ENCODE measurements around the gene EXOSC1. TPM values are rescaled to one million over a fixed set of nuclear protein-coding genes. Genes with fewer than 3 reads are reported as not detected.
A peak's percentile ranks its signal among the peaks of the same experiment; 100 is the strongest.

The EXOSC1 gene
- total RNA-seq, 1 experiment from 2014 or later = 34.7 TPM

DNA sequence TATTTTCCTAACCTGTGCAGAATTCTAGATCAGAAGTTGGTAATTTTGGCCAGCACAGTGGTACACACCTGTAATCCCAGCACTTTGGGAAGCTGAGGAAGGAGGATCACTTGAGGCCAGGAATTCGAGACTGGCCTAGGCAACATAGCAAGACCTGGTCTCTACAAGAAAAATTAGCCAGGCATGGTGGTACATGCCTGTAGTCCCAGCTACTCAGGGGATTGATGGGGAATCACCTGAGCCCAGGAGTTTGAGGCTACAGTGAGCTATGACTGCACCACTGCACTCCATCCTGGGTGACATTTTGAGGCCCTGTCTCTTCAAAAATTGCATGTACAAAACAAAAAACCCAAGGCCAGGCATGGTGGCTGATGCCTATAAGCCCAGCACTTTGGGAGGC is 11.2 kb downstream of the EXOSC1 start:
- Histone ChIP-seq H3F3A (ENCODE audit: low read length, unreplicated experiment) (no peaks in the 10 kb centered on the region), H3K27me3 (ENCODE audit: low read length) (no peaks in the 10 kb centered on the region), H3K4me3 (ENCODE audit: low read length) (no peak overlapping the region), H3K9me3 (ENCODE audit: low read length) (no peaks in the 10 kb centered on the region), H2AFZ (ENCODE audit: low read length) (no peak overlapping the region), H3K36me3 (ENCODE audit: low read depth, low read length) (peaks cover 26% of the 10 kb centered on the region), H3K9me2 (replicated peaks; ENCODE audit: low read length) (no peaks in the 10 kb centered on the region), H3K4me2 (ENCODE audit: low read length) (no peak overlapping the region), H3K9ac (ENCODE audit: low read length) (no peak overlapping the region), H3K79me2 (ENCODE audit: low read length) (peaks cover 16% of the 10 kb centered on the region), H3K27ac (ENCODE audit: low read length) (no peak overlapping the region), H3K4me1 (ENCODE audit: insufficient read depth, low read length) (no peaks in the 10 kb centered on the region), H4K20me1 (ENCODE audit: low read length) (0 out of 2 replicates have a peak, but pooled peaks cover 6% of the 10 kb centered on the region)
- ChIA-PET CTCF (no interaction called here), POLR2A (ENCODE audit: unreplicated experiment) (interaction anchor here (0.6 kb wide), 1 partner anchor 11 kb away, joined by 5 read pairs; no protein-coding TSS in a partner anchor)
- DNase-seq (no peak), ATAC-seq (no peak; the same call in 1 of the 2 replicates)
- BruUV-seq (replicated peaks) = no TSS peak
- intact Hi-C loops (cut with micrococcal nuclease) = no loop called here
- TF ChIP-seq EZH2 (IDR thresholded peaks at IDR 0.05; ENCODE audit: low read length, unreplicated experiment) = no peak
- TF ChIP-seq, protein P1, sequence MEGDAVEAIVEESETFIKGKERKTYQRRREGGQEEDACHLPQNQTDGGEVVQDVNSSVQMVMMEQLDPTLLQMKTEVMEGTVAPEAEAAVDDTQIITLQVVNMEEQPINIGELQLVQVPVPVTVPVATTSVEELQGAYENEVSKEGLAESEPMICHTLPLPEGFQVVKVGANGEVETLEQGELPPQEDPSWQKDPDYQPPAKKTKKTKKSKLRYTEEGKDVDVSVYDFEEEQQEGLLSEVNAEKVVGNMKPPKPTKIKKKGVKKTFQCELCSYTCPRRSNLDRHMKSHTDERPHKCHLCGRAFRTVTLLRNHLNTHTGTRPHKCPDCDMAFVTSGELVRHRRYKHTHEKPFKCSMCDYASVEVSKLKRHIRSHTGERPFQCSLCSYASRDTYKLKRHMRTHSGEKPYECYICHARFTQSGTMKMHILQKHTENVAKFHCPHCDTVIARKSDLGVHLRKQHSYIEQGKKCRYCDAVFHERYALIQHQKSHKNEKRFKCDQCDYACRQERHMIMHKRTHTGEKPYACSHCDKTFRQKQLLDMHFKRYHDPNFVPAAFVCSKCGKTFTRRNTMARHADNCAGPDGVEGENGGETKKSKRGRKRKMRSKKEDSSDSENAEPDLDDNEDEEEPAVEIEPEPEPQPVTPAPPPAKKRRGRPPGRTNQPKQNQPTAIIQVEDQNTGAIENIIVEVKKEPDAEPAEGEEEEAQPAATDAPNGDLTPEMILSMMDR (conservative IDR thresholded peaks at IDR 0.05; ENCODE audit: low read depth, low read length) = no peak
- no peak for TF ChIP-seq EZH2phosphoT487 (IDR thresholded peaks at IDR 0.05; ENCODE audit: borderline replicate concordance, low read length)

GRCh38 chr10:97434055-97434454 is 11.8 kb downstream of the EXOSC1 start:
- H3K9me2 ChIP-seq (replicated peaks; ENCODE audit: low read length) = no peaks in the 10 kb centered on the region
- no peaks in the 10 kb centered on the region for H3K27me3 ChIP-seq (ENCODE audit: low read length)
- H3K4me2 ChIP-seq (ENCODE audit: low read length) = no peak overlapping the region
- intact Hi-C loops (cut with micrococcal nuclease) = no loop called here
- no peaks in the 10 kb centered on the region for H3K9me3 ChIP-seq (ENCODE audit: low read length)
- TF ChIP-seq EZH2phosphoT487 (IDR thresholded peaks at IDR 0.05; ENCODE audit: borderline replicate concordance, low read length) (no peak), EZH2 (IDR thresholded peaks at IDR 0.05; ENCODE audit: low read length, unreplicated experiment) (no peak)
- TF ChIP-seq, protein P1 (conservative IDR thresholded peaks at IDR 0.05; ENCODE audit: low read depth, low read length) = no peak
- DNase-seq (no peak), ATAC-seq (peak; percentile 59)
- H3K4me3 ChIP-seq (ENCODE audit: low read length) = no peak overlapping the region
- H3K27ac ChIP-seq (ENCODE audit: low read length) = no peak overlapping the region
- no peaks in the 10 kb centered on the region for H3F3A ChIP-seq (ENCODE audit: low read length, unreplicated experiment)
- no peak overlapping the region for H2AFZ ChIP-seq (ENCODE audit: low read length)
- H4K20me1 ChIP-seq (ENCODE audit: low read length) = 0 out of 2 replicates have a peak, but pooled peaks cover 6% of the 10 kb centered on the region
- no peak overlapping the region for H3K9ac ChIP-seq (ENCODE audit: low read length)
- H3K79me2 ChIP-seq (ENCODE audit: low read length) = peaks cover 21% of the 10 kb centered on the region
- no peaks in the 10 kb centered on the region for H3K4me1 ChIP-seq (ENCODE audit: insufficient read depth, low read length)
- CTCF ChIA-PET = interaction anchor here (0.5 kb wide), 1 partner anchor 179 kb away, joined by 3 read pairs; no protein-coding TSS in a partner anchor
- POLR2A ChIA-PET (ENCODE audit: unreplicated experiment) = no interaction called here
- H3K36me3 ChIP-seq (ENCODE audit: low read depth, low read length) = peaks cover 29% of the 10 kb centered on the region
- no TSS peak for BruUV-seq (replicated peaks)

GRCh38 chr10:97428572-97428981 is 17.2 kb downstream of the EXOSC1 start:
- Histone ChIP-seq H3K9me2 (replicated peaks; ENCODE audit: low read length) (no peaks in the 10 kb centered on the region), H3K9me3 (ENCODE audit: low read length) (no peaks in the 10 kb centered on the region), H3K4me3 (ENCODE audit: low read length) (peak overlapping the region; percentile 96), H3K27me3 (ENCODE audit: low read length) (no peaks in the 10 kb centered on the region), H4K20me1 (ENCODE audit: low read length) (peaks cover 25% of the 10 kb centered on the region), H3F3A (ENCODE audit: low read length, unreplicated experiment) (no peaks in the 10 kb centered on the region), H3K4me1 (ENCODE audit: insufficient read depth, low read length) (peaks cover 8% of the 10 kb centered on the region), H3K36me3 (ENCODE audit: low read depth, low read length) (peaks cover 43% of the 10 kb centered on the region), H2AFZ (ENCODE audit: low read length) (no peak overlapping the region), H3K4me2 (ENCODE audit: low read length) (peak overlapping the region; percentile 80), H3K27ac (ENCODE audit: low read length) (peak overlapping the region; percentile 30; the same call in 1 of the 2 replicates), H3K79me2 (ENCODE audit: low read length) (peaks cover 58% of the 10 kb centered on the region), H3K9ac (ENCODE audit: low read length) (peak overlapping the region; percentile 95)
- POLR2A ChIA-PET (ENCODE audit: unreplicated experiment) = interaction anchor here (0.5 kb wide), 1 partner anchor 22 kb away, joined by 3 read pairs; no protein-coding TSS in a partner anchor
- no peak for TF ChIP-seq EZH2phosphoT487 (IDR thresholded peaks at IDR 0.05; ENCODE audit: borderline replicate concordance, low read length)
- TF ChIP-seq, protein P1 (conservative IDR thresholded peaks at IDR 0.05; ENCODE audit: low read depth, low read length) = no peak
- TF ChIP-seq EZH2 (IDR thresholded peaks at IDR 0.05; ENCODE audit: low read length, unreplicated experiment) = no peak
- CTCF ChIA-PET = no interaction called here
- no TSS peak for BruUV-seq (replicated peaks)
- DNase-seq = no peak
- no peak for ATAC-seq
- intact Hi-C loops (cut with micrococcal nuclease) = no loop called here

Measured in PC-3 (cell line).